HG03175 (cell line): Measurements from ENCODE around the gene CPNE1.
A peak's percentile ranks its signal among the peaks of the same experiment; 100 is the strongest.
"Not testable (repeated sequence)": the region's sequence is repeated elsewhere in the genome, so short reads cannot be mapped to it uniquely, and the experiment has no call there.

Source experiments
- ATAC-seq: cut with Tn5 transposase; IDR thresholded peaks from one replicate; pipeline ENCODE4 v1.9.1; 2021; ENCODE audit warnings: mild to moderate bottlenecking, moderate library complexity; ENCODE audit not compliant: unreplicated experiment

CPNE1 gene

DNA sequence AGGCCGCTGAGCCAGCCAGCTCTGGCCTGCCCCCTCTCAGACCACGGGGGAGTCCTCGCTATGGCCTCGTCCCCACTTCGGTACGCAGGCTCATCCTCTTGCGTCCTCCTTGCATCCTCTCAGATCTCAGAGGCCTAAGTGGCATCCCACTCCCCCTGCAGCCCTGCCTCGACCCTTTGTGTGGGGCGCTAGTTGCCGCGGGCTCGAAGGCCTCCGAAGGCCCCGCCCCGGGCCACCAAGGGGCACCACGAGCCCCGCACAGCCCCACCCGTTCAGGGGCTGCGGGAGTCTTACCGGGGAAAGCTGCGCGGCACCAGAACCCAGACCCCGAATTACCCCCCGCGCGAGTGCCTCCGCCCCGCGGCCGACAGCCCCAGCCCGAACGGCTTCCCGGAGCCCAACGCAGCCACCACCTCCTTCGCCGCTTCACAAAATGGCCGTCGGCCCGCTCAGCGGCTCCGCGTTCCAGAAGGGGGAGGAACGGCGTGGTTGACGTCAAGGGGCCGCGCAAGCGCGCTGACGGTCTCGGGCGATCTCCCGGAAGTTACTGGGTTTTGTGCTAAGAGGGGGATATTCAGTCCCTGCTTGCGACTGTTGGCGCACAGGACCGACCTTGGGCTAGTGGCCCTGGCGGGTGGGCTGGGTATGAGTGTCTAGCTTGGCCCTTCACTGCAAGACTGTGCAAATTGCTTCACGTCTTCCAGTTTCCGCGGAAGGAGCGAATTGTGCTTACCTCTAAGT lies at the start of gene CPNE1, which contains the start of gene RBM12:
CPNE1 (minus strand) TSS at position 435 of the 741 bp plus-strand sequence. CDS start 31,977 bp downstream, outside the sequence.
RBM12 (minus strand) TSS at position 435 of the 741 bp plus-strand sequence. CDS start 9,578 bp downstream, outside the sequence.
- ATAC-seq, result peak; percentile 85

DNA sequence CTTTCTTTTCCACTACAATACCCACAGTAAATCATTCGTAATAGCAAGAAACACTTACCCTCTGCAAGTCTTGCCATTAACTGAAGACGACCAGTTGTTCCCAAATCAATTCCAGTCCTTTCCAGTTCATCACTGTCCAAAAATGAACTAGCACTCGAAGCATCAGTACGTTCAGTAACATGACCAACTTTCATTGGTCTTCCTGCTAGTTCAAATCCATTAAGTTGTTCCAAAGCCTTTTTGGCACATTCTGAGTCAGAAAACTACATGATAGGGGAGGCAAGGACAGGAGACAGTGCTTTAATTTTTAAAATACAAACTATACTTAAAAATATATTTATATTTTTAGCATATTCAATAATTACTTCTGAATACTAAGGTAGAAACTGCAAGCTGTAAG lies 49.4 kb upstream of the CPNE1 start:
- no peak for ATAC-seq

DNA sequence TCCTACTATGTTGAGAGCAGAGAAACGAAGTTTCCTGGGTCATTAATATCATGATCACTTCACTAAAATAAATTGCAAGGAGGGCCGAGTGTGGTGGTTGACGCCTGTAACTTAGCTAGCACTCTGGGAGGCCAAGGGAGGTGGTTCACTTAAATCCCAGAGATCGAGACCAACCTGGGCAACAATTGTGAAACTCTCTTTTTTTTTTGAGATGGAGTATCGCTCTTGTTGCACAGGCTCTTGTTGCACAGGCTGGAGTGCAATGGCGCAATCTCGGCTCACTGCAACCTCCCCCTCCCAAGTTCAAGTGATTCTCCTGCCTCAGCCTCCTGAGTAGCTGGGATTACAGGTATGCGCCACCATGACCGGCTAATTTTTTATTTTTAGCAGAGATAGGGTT lies 48.4 kb upstream of the CPNE1 start:
- not testable (repeated sequence) for ATAC-seq

DNA sequence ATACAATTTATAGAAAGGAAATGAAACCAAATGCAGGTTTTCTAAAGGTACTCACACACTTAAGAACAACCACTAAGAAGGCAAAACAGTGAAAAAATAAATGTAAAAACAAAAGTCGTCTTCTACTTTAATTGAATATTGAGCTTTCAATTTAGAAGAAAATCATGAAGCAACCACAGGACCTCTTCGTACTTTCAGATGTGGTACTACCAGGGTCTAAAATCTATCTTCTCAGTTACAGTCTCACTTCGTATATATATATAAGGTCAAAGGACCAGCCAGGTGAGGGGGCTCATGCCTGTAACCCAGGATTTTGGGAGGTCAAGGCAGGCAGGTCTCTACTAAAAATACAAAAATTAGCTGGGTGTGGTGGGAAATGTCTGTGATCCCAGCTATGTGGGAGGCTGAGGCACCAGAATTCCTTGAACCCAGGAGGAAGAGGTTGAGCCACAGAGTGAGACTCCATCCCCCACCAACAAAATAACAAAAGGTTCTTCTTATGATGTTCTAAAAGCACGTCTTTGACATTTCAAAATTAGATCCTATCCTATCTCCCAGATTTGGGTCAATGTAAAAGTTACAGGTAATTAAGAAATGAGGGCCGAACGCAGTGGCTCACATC lies 47.0 kb upstream of the CPNE1 start:
- no peak for ATAC-seq

DNA sequence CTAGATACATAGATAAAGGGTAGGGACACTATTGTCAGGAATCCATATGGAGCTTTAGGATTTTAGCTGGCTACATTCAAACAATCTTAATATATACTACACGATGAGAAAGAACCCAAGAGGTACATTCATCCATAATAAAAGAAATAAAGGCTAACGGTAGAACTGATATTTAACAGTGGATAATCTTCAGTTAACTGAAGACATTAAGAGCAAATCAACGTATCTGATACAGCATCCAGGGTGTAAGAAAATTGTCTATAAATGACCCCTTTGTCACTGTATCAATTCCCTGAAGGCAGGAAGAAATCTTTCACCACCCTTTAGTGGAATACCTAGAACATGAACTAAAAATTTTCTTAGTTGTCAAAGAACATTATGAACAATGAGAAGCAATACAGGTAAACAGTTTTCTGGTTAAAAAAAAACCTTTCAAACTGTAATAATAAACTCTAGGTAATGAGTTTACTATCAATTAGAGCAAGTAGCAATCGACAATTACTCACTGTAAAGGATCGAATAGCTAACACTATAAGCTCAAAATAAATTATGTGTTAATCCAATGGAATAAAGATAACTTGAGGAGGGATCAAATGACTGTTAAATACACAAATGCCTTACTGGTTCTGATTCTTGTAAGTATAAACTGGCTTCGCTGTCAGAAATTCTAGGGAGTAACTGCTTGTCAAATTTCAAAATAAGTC lies 46.3 kb upstream of the CPNE1 start:
- ATAC-seq, result no peak

DNA sequence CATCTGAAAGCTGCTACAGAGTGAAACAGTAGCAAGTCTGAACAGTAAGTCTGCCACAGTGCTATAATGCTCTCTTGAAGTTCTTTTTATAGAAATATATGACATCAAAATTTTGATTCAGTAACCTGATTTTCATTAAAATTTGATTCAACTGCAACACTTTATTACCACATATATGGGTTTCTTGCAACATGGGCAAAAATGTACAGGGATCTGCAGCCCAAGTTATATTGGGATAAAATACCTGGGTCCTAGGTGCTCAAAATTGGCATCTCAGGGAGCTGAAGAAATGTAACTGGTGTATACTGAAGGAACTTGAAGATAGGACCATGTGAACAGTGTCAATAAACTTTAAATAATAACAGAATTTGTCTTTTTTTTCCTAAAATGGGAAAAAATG lies 45.3 kb upstream of the CPNE1 start:
- ATAC-seq, result no peak

DNA sequence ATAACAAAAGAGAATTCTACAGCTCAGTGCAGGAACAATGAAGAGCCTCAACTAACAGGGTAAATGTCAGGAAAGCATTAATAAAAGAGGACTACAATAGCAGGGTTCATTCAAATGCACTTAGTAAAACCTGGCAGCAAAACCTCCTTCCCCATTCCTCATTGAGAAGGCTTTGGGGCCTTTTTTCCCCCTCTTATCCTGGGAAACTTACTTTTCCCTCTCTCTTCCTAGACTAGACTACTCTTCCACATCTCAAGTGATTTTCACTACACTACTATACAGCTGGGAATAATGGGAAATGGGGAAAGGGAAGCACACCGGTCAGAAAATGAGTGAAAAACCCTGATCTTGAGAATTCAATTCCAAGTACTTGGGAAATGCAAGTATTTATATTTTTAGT lies 44.6 kb upstream of the CPNE1 start:
- no peak for ATAC-seq

DNA sequence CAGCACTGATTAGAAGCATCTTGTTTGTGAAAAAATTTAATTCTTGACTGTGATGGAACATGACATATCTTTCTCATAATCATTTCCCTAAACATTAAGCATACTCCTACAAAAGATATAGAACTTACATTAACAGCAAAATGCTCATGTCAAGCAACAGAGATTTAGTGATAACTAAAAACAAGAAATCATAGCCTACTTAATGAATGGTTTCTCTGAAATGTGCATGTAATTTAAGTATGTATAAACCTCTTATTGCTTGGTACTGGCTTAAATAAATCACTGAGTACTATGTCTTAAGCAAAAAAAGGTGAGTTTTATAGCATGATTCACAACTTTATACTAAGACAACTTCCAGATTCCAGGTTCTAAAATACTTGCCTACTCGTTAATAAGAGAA lies 43.8 kb upstream of the CPNE1 start:
- ATAC-seq, result no peak

DNA sequence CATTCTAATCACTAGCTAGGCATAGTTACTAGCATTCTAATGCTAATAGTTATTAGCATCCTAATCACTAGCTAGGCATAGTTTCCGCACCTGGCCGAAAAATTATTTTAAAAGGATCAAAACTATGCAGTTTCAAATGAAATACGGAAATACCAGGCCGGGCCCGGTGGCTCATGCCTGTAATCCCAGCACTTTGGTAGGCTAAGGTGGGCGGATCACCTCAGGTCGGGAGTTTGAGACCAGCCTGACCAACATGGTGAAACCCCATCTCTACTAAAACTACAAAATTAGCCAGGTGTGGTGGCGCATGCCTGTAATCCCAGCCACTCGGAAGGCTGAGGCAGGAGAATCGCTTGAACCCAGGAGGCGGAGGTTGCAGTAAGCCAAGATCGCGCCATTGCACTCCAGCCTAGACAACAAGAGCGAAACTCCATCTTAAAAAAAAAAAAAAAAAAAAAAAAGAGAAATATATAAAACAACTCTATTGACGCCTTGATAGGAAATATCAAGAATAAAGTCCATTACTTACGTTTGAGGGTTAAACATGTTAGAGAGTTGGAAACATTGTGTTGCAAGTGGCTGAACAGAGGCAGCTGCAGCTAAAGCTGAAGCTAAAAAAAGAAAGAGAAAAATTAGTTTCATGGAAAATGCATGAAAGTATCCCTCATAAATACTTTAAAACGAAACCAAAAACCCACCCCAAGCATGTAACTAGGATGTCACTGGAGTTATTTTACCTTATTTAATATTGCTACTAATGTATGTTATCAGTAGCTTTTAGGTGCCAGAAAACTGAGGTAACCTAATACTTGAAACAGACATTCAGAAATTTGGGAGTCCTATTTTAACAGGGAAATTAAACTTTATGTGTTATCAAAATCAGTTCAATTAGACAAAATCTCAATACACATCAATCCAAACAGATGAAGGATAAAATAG lies 42.2 kb upstream of the CPNE1 start:
- ATAC-seq, result not testable (repeated sequence)

DNA sequence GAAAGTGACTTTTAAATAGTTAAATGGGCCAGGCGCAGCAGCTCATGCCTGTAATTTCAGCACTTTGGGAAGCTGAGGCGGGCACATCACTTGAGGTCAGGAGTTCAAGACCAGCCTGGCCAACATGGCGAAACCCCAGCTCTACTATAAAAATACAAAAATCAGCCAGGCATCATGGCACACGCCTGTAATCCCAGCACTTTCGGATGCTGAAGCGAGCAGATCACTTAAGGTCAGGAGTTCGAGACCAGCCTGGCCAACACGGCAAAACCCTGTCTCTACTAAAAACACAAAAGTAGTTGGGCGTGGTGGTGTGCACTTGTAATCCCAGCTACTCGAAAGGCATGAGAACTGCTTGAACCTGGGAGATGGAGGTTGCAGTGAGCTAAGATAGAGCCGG lies 41.2 kb upstream of the CPNE1 start:
- not testable (repeated sequence) for ATAC-seq

DNA sequence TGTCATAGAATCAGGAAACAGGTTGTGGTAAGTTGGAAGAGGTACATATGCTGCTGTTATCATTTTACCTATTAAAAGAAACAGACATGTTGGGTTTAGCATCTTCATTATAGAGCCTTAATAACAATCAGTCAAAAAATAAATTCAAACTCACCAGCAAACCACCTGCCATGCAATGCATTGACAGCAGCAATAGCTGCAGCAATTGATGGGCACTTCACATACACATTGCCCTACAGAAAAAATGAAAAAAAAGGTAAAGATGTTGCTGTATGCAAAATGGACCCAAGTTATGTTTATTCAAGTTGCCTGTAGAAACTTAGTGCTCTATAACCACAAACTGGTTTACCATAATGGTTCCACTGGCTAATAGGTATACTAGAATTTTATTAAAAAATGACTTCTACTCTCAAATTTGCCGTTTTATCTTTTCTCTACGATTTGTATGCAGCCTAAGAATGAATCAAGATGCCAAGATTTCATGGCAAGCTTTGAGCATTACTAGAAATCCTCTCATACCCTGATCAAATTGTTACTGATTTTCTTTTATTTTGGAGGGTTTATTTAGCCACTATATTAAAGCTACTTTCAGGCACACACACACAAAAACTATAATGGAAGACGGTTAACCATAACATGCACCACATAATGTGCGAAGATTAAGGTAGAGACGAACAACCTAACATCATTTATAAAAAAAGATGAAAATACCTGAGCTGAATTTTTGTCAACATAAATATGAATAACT lies 40.0 kb upstream of the CPNE1 start:
- no peak for ATAC-seq

DNA sequence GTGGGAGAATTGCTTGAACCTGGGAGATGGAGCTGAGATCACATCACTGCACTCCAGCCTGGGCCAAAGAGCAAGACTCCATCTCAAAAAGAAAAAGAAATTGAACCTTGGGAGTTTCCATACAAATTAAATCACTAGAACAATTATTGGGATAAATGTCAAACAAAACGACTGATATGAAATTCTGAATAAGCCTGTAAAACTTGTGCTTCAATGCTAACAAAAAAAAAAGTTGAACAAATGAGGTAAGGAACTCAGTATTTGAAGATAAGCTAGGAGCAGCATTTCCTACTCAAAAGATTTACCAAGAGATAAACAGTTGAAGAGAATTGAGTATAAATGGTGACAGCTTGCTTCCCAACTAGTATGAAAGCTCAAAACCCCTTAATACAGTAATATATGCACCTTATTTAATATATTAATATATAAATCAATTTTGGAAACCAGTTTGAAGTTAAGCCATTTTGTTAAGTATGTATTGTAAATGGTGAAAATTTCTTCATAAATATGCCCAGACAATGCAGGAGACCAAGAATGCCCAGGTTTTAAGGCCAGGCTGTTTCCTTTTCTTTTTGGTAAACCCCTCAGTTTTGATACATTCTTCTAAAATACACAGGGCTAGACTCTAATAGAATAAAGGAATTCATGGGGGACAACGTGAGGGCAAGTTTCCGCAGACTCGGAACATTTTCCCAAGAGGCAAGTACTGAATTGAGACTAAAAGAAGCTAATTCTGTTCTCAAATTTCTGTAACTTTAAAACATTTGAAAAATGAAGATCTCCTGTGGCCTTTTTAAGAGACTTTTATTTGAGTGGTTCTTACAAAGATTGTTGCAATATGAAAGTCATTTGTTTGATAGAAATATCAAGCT lies 38.4 kb upstream of the CPNE1 start:
- ATAC-seq, result no peak

DNA sequence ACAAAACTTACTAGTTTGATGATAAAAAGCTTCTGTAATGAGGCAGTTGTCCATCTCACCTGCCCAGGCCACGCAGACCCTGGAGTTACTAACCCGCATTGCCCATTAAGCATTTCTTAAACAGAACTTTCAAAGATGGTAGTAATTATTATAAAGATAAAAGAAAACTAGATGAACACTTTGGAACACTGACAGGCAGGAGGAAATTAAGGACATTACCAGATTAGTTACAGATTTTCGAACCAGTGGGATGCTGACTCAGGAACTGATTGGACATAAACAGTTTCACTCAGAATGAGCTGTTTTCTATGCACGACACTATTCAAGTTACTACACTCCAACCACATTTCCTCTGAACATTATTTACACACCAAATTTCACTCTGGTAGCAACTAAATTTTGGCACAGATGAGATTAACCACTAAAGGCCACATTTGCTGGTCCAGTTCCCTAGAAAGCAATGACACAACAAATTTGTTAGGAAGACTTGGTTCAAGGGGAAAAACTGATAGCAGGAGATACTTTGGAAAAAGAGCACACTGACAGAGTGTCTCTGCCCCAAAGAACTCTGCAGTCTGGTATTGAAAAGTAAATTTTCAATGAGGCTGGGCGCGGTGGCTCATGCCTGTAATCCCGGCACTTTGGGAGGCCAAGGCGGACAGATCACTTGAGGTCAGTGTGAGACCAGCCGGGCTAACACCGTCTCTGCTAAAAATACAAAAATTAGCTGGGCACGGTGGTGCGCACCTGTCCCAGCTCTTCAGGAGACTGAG lies 37.5 kb upstream of the CPNE1 start:
- ATAC-seq, result no peak

DNA sequence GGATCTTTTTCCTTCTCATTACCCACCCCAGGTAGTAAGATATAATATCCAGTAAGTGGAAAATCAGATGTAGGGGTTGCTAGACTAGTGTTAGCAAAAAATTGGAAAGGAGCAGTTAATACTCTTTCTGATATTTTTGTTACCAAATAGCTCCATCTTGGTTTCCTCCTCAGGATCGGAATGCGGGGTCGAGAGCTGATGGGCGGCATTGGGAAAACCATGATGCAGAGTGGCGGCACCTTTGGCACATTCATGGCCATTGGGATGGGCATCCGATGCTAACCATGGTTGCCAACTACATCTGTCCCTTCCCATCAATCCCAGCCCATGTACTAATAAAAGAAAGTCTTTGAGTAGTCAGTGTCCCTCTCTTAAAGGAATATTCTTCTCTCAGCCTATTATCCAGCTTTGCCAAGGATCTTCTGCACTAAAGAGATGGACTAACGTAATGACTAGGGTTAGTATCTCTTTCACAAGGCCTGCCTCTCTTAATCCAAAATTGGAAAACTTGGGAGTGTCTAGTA lies 36.0 kb upstream of the CPNE1 start:
- no peak for ATAC-seq

DNA sequence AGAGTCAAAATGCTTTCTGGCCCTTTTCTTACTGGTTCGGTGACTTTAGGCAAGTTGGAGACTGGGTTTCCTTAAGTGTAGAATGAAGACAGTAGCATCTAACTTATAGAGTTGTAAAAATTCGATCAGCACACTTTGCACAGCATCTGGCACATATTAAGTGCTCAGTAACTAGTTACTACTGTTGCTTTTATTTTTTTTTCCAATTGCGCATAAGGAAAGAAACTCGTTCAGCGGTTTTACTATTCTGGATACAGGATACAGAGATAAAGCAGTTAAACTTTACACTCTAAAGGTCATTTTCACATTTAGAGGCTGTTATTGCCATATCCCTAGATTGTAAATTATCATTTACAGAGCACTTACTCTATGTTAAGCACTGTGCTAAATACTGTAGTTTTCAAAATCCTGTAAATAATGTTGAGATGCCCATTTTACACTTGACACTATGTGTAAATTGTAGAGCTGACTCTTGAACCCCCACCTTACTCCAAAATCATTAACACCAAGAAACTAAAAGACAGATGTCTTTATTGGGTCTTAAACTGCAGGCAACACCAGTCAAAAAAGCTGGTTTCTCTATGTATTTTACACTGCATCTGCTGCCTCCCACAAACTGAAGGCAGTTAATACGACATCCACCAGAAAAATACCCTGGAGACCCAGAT lies 35.4 kb upstream of the CPNE1 start:
- no peak for ATAC-seq

DNA sequence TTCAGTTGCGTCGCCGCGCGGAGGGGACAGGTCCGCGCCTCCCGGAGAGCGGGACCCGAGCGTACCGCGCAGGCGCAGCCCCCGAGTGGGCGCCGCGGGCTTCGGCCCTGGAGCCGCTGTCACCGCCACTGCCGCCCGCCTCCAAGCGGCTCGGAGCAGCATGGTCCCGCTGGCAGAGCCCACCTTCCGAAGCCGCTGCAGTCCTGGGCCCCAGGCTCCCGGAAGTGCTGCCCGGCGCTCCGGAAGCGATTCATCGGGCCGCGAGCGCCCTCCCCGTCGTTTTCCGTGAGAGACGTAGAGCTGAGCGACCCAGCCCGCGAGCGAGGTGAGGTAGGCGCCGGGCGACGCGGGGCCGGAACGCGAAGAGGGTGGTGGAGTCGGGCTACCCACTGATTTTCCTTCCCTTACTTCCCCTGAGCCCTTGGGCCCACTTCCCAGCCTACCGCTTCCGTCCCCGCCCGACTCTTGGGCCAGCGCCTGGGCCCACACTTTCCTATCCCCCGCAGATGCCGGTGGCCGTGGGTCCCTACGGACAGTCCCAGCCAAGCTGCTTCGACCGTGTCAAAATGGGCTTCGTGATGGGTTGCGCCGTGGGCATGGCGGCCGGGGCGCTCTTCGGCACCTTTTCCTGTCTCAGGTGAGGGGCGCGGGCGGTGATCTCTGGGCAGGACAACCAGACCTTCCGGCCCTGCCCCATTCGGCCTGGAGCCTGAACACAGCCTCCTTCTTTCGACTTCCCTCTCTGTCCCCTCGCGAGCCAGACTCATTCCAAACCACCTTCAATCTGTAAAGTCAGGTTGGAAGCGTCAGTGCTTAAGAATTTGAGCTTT lies 34.6 kb upstream of the CPNE1 start, which contains the start of the genes NFS1 and ROMO1:
NFS1 (minus strand) TSS at position 226 of the 830 bp plus-strand sequence; CDS start at position 162, 64 bp downstream.
ROMO1 (plus strand) TSS at position 279 of the 830 bp plus-strand sequence; CDS start at position 507, 228 bp downstream.
- peak; percentile 87 for ATAC-seq
